HCT116 (cell line): ENCODE data around the gene C16orf95. TPM values are rescaled to one million over a fixed set of nuclear protein-coding genes. Genes with fewer than 3 reads are reported as not detected.

Source experiments
- ATAC-seq: fragments of 200-7000 bp; cut with Tn5 transposase; 2 replicates; pipeline ENCODE4 v1.9.1; 2020; ENCODE audit warnings: mild to moderate bottlenecking, moderate library complexity
- BruUV-seq: library from RNA; stranded (reverse); fragments of 400-500 nt; replicated peaks from 2 replicates; lab custom pipeline; 2021; lab: Mats Ljungman, UMichigan
- CTCF ChIA-PET: fragments of 300-600 bp; sonication (Branson Sonifier 250); formaldehyde crosslinking; loops from one replicate; lab custom pipeline; 2021; ENCODE audit warnings: antibody characterized with exemption; lab: Charles Lee
- POLR2A ChIA-PET: fragments of 300-600, 350-600 bp; sonication (Branson Sonifier 250); formaldehyde crosslinking; loops from one replicate; lab custom pipeline; 2021; ENCODE audit warnings: antibody characterized with exemption; lab: Charles Lee
- RAD21 ChIA-PET, 2 experiments: fragments of 300-600 bp; sonication (Branson Sonifier 250); formaldehyde crosslinking; loops; one replicate each; lab custom pipeline; 2023; ENCODE audit warnings: low total read pairs in 2 of 2; ENCODE audit not compliant: uncharacterized antibody in 2 of 2, unreplicated experiment in 2 of 2, low non-redundant PET in 1 of 2; lab: Charles Lee
- DNase-seq: peaks from one replicate; pipeline ENCODE4 v3.0.0-alpha.2; 2010; ENCODE audit warnings: low read depth, low spot score
- H2AFZ ChIP-seq: fragments of 200-600 bp; shearing (Covaris generic), sonication (generic); 2 replicates; pipeline ENCODE4 v1.6.1; 2017; ENCODE audit warnings: low read depth, mixed run types, mixed read lengths, antibody characterized with exemption, low read length; ENCODE audit not compliant: poor library complexity, severe bottlenecking
- H3K27ac ChIP-seq: 2 replicates; pipeline ENCODE4 v1.5.1; 2012; ENCODE audit warnings: low read depth, low read length
- H3K27me3 ChIP-seq: fragments of 200-600 bp; sonication (generic); 2 replicates; pipeline ENCODE4 v1.6.1; 2016; ENCODE audit warnings: mixed run types, low read length, mixed read lengths; ENCODE audit not compliant: insufficient read depth
- H3K36me3 ChIP-seq, 2 experiments: fragments of 200-500 bp in 1 of 2; fragments of 200-600 bp in 1 of 2; sonication (Bioruptor generic) in 1 of 2; sonication (generic) in 1 of 2; 2 replicates each; pipeline versions ENCODE4 v1.5.1 to v1.6.1; 2014 to 2016; ENCODE audit warnings: low read length in 2 of 2, inconsistent platforms in 1 of 2, mixed read lengths in 1 of 2, mixed run types in 1 of 2; ENCODE audit not compliant: insufficient read depth in 2 of 2, control insufficient read depth in 1 of 2
- H3K4me1 ChIP-seq, 2 experiments: fragments of 200-600 bp in 1 of 2; sonication (generic) in 1 of 2; 2 replicates each; pipeline versions ENCODE4 v1.5.1 to v1.6.1; 2012 to 2017; ENCODE audit warnings: low read length in 2 of 2, inconsistent platforms in 1 of 2, mild to moderate bottlenecking in 1 of 2, mixed read lengths in 1 of 2, mixed run types in 1 of 2, moderate library complexity in 1 of 2; ENCODE audit not compliant: insufficient read depth in 2 of 2, control insufficient read depth in 1 of 2
- H3K4me2 ChIP-seq: fragments of 200-600 bp; sonication (generic); 2 replicates; pipeline ENCODE4 v1.6.1; 2017; ENCODE audit warnings: mixed run types, low read length, mixed read lengths
- H3K4me3 ChIP-seq, 2 experiments: fragments of 200-600 bp in 1 of 2; sonication (generic) in 1 of 2; replicated peaks in 1 of 2; 2 replicates each; pipeline ENCODE4 v1.5.1; 2011 to 2016; ENCODE audit warnings: low read length in 2 of 2, control low read depth in 1 of 2, low read depth in 1 of 2, mild to moderate bottlenecking in 1 of 2, mixed read lengths in 1 of 2, mixed run types in 1 of 2
- H3K79me2 ChIP-seq: fragments of 200-600 bp; sonication (generic); 2 replicates; pipeline ENCODE4 v1.6.1; 2017; ENCODE audit warnings: mild to moderate bottlenecking, mixed run types, low read length, moderate library complexity, mixed read lengths; ENCODE audit not compliant: insufficient read depth
- H3K9ac ChIP-seq: fragments of 200-600 bp; sonication (generic); 2 replicates; pipeline ENCODE4 v1.6.1; 2016; ENCODE audit warnings: low read length, mixed read lengths
- H3K9me2 ChIP-seq: fragments of 200-600 bp; sonication (generic), shearing (Covaris generic); 2 replicates; pipeline ENCODE4 v1.6.1; 2017; ENCODE audit warnings: mixed run types, mild to moderate bottlenecking, moderate library complexity; ENCODE audit not compliant: insufficient read depth
- H3K9me3 ChIP-seq, 2 experiments: fragments of 200-500 bp in 1 of 2; fragments of 200-600 bp in 1 of 2; sonication (Bioruptor generic) in 1 of 2; sonication (generic) in 1 of 2; 2 replicates each; pipeline ENCODE4 v1.6.1; 2014 to 2017; ENCODE audit warnings: low read length in 2 of 2, mixed read lengths in 2 of 2, inconsistent platforms in 1 of 2, low read depth in 1 of 2, mild to moderate bottlenecking in 1 of 2, mixed run types in 1 of 2, moderate library complexity in 1 of 2; ENCODE audit not compliant: control insufficient read depth in 1 of 2, insufficient read depth in 1 of 2
- H4K20me1 ChIP-seq: fragments of 200-600 bp; sonication (generic), shearing (Covaris generic); 2 replicates; pipeline ENCODE4 v1.6.1; 2017; ENCODE audit warnings: mixed run types, mild to moderate bottlenecking, moderate library complexity; ENCODE audit not compliant: insufficient read depth
- CBX3 ChIP-seq: IDR thresholded peaks from 2 replicates; pipeline ENCODE4 v1.6.1; 2012; ENCODE audit warnings: low read depth
- MAX ChIP-seq: IDR thresholded peaks from 2 replicates; pipeline ENCODE4 v1.6.1; 2012
- POLR2A ChIP-seq: IDR thresholded peaks from 2 replicates; pipeline ENCODE4 v1.7.0; 2011; ENCODE audit warnings: borderline replicate concordance; ENCODE audit not compliant: insufficient read depth, insufficient read length; ENCODE audit errors: extremely low read depth
- RAD21 ChIP-seq: IDR thresholded peaks from 2 replicates; pipeline ENCODE4 v1.6.1; 2012; ENCODE audit warnings: low read depth, mild to moderate bottlenecking
- SRF ChIP-seq: IDR thresholded peaks from 2 replicates; pipeline ENCODE4 v1.6.1; 2012; ENCODE audit warnings: low read depth
- TCF7L2 ChIP-seq: IDR thresholded peaks from 2 replicates; pipeline ENCODE4 v1.7.0; 2011; ENCODE audit warnings: borderline replicate concordance, inconsistent platforms; ENCODE audit not compliant: insufficient read depth, insufficient read length; ENCODE audit errors: extremely low read depth
- ZBTB33 ChIP-seq: IDR thresholded peaks from 2 replicates; pipeline ENCODE4 v1.6.1; 2011; ENCODE audit warnings: mild to moderate bottlenecking, low read length, moderate library complexity; ENCODE audit not compliant: insufficient replicate concordance; ENCODE audit errors: extremely low read depth
- ZFX ChIP-seq: fragments of 450-650 bp; IDR thresholded peaks from 2 replicates; pipeline ENCODE4 v1.6.1; 2017
- ZNF274 ChIP-seq: fragments of 200-500 bp; sonication (Bioruptor generic); IDR thresholded peaks from 2 replicates; pipeline ENCODE4 v1.6.1; 2014; ENCODE audit warnings: mild to moderate bottlenecking, low read depth, low read length, inconsistent platforms
- intact Hi-C: fragments of 100-400 bp; cut with micrococcal nuclease; formaldehyde crosslinking; loops from 2 replicates; pipeline ENCODE4 v1.10.0; 2022
- total RNA-seq: library from RNA; stranded (reverse); gene quantifications from one replicate; pipeline ENCODE4 v1.2.1, GENCODE V29; 2021; ENCODE audit not compliant: unreplicated experiment
- TF ChIP-seq, protein P1 (sequence below), 3 experiments: fragments of 200-600 bp in 1 of 3; sonication (generic) in 1 of 3; IDR thresholded peaks in 2 of 3; conservative IDR thresholded peaks in 1 of 3; 2 replicates each; pipeline ENCODE4 v1.5.1; 2012 to 2017; ENCODE audit warnings: low read depth in 2 of 3, low read length in 2 of 3, antibody characterized with exemption in 1 of 3, borderline replicate concordance in 1 of 3, control low read depth in 1 of 3, mild to moderate bottlenecking in 1 of 3, mixed read lengths in 1 of 3, mixed run types in 1 of 3, moderate library complexity in 1 of 3; ENCODE audit not compliant: insufficient read depth in 1 of 3

C16orf95 gene
- total RNA-seq, 1 experiment from 2014 or later = 12.2 TPM

DNA sequence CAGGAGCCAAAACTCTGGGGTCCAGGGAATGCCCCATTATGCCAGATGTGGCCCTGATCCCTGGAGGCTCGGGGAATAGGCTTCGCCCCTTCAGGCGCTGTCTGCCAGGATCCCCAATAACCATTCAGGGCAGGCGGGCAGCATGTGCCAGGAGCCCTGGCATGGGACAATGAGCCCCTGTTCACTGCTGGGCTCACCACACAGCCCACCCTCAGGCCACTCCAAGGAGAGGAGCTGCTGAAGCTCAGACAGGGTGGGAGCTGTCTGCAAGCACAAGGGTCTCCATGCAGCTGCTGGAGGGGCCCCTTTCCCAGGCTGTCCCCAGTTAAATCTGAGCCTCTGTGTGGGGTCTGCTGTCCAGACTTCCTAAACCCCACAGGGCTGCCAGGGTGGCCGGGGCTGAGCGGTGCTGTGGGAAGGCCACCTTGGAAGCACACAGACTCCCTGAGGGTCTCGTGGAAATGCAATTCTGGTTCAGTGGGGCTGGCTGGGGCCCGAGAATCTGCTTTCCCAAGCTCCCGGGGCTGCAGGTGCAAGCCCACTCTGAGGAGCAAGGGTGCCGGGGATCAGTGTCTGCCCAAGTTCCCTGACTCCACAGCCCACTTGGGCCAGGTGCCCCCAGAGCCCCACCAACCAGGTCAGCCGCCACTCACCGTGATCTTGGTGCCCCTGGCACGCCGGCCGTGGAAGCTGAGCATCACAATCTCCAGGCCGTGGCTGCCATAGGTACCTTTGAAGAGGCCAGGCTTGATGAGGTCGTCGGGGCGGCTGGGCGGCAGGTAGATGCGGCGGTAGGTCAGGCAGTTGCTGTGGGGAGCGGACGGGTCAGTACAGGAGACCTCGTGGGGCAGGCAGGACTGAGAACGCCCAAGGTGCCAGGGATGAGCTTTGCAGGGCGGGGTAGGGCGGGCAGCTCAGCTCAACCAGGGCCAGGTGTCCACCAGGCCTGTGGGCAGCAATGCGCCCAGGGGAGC is 17.7 kb upstream of the C16orf95 start:
- no peaks in the 10 kb centered on the region for H3K27me3 ChIP-seq
- RAD21 ChIA-PET = no interaction called here
- H3K27ac ChIP-seq = no peak overlapping the region
- intact Hi-C loops = no loop called here
- no peak for DNase-seq
- no peaks in the 10 kb centered on the region for H3K9me3 ChIP-seq
- H3K79me2 ChIP-seq = peaks cover 14% of the 10 kb centered on the region; the same call in 1 of the 2 replicates
- no TSS peak for BruUV-seq
- H3K9me2 ChIP-seq = no peaks in the 10 kb centered on the region
- no peak for ATAC-seq
- no peaks in the 10 kb centered on the region for H4K20me1 ChIP-seq
- no peak overlapping the region for H3K4me3 ChIP-seq
- H3K9ac ChIP-seq = no peak overlapping the region
- no peak for TF ChIP-seq SRF
- TF ChIP-seq, protein P1, sequence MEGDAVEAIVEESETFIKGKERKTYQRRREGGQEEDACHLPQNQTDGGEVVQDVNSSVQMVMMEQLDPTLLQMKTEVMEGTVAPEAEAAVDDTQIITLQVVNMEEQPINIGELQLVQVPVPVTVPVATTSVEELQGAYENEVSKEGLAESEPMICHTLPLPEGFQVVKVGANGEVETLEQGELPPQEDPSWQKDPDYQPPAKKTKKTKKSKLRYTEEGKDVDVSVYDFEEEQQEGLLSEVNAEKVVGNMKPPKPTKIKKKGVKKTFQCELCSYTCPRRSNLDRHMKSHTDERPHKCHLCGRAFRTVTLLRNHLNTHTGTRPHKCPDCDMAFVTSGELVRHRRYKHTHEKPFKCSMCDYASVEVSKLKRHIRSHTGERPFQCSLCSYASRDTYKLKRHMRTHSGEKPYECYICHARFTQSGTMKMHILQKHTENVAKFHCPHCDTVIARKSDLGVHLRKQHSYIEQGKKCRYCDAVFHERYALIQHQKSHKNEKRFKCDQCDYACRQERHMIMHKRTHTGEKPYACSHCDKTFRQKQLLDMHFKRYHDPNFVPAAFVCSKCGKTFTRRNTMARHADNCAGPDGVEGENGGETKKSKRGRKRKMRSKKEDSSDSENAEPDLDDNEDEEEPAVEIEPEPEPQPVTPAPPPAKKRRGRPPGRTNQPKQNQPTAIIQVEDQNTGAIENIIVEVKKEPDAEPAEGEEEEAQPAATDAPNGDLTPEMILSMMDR (IDR thresholded peaks at IDR 0.05 in 2 of 3, conservative IDR thresholded peaks at IDR 0.05 in 1 of 3; ENCODE audit: borderline replicate concordance in 1 of 3, insufficient read depth in 1 of 3, low read depth in 2 of 3, low read length in 2 of 3) = no peak
- no peak for TF ChIP-seq ZNF274
- no peak for TF ChIP-seq CBX3
- no peak for TF ChIP-seq RAD21
- TF ChIP-seq ZBTB33 = no peak
- no peak for TF ChIP-seq MAX
- TF ChIP-seq TCF7L2 = no peak
- TF ChIP-seq POLR2A = no peak
- no peak for TF ChIP-seq ZFX
- H3K4me2 ChIP-seq = no peak overlapping the region
- POLR2A ChIA-PET = no interaction called here
- CTCF ChIA-PET = no interaction called here
- H2AFZ ChIP-seq = no peak overlapping the region
- peaks cover 25 to 33% of the 10 kb centered on the region in 2 experiments; a peak in 3 of 4 replicates for H3K36me3 ChIP-seq
- no peaks in the 10 kb centered on the region; a peak in 1 of 4 replicates for H3K4me1 ChIP-seq
